Stimulated activated CD8-positive, alpha-beta memory T cell treated with anti-CD3 and anti-CD28 coated beads, Interleukin-7, amount 100 ng/mL, for 48 hours (primary cell): ENCODE results near the gene SETD1B.

ENCODE experiments used
- DNase-seq, 2 donors: peaks; one replicate each; pipeline ENCODE4 v3.0.0-alpha.2; 2020; ENCODE audit warnings: low read depth in 1 of 2; ENCODE audit errors: extremely low read depth in 1 of 2

Gene SETD1B

DNA sequence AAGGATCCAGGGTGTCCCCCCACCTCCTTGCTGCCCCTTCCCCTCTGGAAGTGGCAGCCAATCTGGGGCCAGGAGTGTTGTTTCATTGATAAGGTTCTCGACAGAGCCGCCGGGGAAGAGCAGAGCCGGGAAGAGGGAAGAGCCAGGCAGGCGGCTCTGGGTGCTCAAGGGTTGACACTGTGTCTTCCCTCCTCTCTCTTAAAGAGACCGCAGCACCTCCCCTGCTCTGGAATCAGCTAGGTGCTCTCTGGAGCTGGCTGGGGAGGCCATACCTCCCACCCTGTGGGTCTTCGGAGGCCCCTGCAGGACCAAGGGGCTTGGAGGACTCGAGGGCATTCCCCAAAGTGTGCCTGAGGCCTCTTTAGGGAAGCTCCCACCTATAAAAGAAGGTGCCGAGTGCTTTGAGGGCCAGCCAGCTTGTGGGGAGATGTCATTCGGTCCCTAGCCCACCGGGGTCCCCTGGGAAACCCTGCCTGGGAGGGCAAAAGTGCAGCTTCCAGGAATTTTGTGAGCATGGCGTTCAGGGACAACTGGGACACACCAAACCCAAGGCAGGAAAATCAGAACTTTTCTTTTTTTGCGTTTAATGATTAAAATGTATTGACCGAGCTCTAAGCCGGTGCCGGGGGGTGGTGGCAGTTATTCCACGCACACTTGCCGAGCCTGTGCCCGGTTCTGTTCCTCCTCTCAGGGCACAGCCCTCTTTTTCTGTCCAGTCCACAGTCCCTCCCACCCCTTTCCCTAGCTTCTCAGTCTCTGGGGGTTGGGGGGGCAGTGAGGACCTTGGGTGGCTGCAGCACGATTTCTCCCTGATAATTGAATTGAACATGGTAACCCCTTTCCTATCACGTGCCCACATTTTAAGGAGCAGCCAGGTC lies 3.0 kb downstream of the SETD1B start:
- DNase-seq: no peak

DNA sequence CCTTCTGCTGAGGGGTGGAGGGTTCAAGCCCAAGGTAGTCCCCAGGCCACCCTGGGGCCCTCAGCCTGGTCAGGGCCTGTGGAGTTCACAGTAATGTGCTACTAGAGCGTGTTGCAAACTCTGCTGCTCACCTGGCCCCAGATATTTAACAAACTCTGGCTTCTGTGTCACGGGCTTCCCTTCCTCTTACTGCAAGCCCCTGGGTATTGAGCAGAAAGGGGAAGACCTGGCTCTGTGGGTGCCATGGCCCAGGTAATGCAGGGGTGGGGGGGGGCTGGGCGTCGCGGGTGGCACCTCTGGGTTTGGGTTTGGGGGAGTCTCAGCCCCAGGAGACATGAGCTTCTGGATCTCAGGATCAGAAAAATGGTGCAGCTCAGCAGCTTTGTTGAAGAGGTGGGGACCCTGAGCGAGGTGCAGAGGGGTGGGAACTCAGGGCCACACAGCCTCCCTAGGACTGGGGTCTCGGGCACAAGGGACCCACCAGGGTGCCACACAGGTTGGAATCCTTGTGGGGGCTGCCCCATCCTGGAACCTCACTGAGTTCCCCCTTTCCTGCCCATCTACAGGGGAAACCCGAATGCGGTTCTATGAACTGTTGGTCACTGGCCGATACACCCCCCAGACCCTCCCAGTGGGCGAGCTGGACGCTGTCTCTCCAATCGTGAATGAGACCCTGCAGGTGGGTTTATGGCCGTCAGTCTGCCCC lies 4.0 kb downstream of the SETD1B start:
- no peak for DNase-seq

DNA sequence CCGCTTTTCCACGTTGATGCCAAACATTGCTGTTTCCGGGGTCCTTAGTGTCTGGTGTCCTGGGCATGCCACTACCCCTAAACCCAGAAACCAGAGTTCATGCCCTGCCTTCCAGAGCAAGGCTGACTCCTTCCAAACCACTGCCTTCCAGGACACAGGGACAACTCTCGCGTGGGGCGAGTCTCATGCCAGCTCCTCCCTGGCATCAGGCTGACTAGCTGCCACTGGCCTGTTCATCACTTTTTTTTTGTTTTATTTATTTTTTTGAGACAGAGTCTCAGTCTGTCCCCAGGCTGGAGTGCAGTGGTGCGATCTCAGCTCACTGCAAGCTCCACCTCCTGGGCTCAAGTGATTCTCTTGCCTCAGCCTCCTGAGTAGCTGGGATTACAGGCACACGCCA lies 4.8 kb downstream of the SETD1B start:
- no peak for DNase-seq

DNA sequence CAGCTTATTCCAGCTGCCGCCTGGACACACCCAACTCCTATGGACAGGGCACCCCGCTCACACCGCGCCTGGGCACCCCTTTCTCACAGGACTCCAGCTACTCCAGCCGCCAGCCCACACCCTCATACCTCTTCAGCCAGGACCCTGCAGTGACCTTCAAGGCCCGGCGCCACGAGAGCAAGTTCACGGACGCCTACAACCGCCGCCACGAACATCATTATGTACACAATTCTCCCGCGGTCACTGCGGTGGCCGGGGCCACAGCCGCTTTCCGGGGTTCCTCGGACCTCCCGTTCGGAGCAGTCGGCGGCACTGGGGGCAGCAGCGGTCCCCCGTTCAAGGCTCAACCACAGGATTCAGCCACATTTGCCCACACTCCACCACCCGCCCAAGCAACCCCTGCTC lies 5.9 kb downstream of the SETD1B start:
- no peak for DNase-seq

DNA sequence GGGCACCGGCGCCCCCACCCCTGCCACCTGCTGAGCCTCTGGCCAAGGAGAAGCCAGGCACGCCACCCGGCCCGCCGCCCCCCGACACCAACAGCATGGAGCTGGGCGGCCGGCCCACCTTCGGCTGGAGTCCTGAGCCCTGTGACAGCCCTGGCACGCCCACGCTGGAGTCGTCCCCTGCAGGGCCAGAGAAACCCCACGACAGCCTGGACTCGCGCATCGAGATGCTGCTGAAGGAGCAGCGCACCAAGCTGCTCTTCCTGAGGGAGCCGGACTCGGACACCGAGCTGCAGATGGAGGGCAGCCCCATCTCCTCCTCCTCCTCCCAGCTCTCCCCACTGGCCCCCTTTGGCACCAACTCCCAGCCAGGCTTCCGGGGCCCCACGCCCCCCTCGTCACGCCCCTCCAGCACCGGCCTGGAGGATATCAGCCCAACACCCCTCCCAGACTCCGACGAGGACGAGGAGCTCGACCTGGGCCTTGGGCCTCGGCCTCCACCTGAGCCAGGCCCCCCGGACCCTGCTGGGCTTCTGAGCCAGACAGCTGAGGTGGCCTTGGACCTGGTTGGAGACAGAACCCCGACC lies 6.5 kb downstream of the SETD1B start:
- no peak for DNase-seq

DNA sequence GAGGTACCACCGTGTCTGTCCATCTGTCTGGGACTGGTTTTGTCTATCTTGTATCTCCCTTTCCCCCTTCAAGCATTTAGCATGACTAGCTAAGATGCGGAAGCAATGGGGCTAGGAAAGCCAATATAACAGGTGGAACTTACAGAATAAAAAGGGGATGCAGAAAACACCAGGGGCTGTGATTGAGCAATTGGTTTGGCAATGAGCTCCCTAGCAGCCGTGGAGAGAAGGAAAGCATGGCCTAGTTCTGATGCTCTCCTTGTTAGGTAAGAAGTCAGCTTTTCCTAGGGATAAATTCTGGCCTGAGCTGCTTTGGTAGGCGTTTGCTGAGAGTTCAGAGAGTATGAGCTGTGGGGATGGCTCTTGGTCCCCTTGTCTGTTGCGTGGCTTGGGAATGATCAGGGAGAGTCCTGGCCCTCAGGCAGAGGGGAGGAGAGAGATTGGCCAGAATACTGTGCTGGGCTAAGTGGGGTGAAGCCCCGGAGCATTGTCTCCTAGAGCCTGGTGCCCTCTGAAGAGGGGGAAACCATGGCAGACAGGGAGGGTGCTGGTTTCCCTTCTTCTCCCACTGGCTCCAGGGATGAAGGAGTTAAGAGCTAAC lies 7.1 kb downstream of the SETD1B start:
- DNase-seq: no peak

DNA sequence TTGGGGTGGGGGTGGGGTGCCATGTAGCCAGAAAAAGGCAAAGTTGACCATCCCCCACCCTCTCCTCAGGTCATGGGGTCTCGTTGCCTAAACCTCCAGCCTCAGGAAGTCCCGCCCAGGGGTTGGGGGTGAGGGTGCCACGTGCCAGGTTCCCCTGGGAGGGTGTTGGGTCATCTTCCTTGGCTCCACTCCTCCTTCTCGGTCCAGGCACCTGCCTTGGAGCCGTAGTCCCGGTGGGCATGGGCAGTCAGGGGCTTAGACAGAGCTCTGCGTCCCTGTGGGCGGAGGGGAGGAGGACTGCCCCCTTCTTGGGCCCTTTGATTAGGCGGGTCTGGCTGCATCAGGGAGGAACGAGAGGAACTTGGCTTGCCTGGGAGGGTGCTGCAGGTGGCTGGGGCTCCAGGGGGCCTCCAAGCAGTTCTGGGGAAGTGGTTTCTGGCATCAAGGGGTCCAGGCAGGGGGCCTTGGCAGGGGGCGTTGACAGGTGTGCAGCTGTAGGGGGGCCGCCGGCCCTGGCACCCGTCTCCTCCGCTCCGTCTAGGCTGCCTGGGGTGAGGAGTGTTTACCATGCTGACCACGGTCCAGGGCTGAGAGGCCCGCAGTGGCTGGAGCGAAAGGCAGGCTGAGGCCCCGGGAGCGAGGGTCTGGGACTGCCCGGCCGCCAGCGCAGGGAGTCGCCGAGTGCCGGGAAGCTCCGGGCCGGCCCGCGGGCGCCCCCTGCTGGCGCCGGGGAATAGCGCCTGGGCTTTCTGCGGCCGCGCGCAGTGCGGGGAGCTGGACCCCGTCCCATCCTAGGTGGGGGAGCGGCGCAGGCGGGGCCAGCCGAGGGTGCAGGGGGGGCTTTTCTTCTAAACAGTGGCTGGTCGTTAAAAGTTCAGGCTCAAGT lies 7.9 kb downstream of the SETD1B start:
- DNase-seq: no peak

DNA sequence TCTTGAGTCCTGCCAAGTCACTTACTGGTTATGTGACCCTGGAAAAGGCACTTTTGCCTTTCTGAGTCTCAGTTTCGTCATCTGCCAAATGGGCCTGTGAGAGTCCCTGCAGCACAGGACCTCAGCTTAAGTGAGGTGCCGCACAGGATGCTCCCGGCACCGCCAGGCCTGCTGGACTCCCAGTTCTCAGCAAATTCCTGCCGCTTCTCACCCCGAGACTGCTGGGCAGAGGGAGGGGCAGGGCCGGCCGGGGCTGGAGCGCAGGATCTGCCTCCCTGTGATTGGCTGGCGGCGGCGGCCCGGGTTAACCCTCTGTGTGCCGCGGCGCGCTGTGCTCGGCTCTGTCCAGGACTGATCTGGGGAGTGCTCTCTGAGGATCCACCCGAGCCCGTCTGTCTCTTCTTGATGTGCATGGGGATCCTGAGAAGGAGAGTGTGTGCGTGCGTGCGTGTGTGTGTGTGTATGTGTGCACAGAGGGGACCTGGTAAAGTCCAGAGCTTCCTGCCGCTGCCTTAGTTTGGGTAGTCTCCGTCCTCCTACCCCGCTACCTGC lies 8.6 kb downstream of the SETD1B start:
- no peak for DNase-seq

DNA sequence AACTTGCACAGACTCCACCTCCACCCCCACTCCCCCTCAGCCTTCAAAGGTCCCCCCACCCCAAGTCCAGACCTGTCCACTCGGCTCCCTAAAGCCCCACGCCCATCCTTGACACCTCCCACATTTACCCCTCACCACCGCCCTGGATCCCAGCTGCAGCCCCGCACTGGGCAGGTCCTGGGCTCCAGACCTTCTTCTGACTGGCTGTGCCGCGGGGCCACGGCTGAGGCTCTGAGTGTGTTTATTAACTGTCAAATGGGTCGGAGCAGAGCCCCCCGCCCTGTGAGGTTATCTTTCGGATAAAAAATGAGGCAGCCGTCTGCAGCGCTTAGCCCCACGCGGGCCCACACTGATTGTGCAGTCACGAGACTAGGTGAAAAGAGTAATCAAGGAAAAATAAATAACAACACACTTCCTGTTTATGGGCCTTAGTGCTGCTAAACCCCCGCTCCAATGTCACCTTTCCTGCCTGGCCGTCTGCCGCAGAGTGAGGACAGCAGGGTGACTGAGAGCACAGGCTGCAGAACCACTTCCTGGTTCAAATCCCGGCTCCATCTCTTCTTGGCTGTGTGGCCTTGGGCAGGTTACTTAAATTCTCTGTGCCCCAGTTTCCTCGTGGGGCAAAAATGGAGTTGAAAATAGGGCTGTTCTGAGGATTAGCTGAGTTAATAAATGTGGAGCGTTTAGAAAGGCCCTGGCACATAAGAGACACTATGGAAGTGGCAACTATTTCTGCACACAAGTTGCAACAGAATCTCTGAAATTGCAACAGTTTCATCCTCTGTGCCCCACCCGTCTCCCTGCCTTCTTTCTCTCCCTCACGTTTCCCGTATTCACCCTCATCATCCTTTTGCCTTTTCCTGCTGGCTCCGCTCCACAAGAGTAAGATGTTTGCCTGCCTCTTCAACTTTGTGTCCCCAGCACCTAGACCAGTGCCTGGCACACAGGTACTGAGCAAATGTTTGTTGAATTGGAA lies 9.4 kb downstream of the SETD1B start:
- no peak for DNase-seq

DNA sequence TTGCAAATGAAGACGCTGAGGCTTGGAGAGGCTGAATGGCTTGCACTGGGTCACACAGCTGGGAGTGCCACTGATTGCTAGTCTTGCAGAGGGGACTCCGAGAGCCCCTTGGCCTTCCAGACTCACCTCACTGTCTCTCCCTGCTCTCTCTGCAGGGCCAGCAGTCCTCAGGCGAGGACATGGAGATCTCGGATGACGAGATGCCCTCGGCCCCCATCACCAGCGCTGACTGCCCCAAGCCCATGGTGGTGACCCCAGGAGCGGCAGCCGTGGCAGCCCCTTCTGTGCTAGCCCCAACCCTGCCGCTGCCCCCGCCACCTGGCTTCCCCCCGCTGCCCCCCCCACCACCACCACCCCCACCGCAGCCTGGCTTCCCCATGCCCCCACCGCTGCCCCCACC lies 10.1 kb downstream of the SETD1B start:
- no peak for DNase-seq

DNA sequence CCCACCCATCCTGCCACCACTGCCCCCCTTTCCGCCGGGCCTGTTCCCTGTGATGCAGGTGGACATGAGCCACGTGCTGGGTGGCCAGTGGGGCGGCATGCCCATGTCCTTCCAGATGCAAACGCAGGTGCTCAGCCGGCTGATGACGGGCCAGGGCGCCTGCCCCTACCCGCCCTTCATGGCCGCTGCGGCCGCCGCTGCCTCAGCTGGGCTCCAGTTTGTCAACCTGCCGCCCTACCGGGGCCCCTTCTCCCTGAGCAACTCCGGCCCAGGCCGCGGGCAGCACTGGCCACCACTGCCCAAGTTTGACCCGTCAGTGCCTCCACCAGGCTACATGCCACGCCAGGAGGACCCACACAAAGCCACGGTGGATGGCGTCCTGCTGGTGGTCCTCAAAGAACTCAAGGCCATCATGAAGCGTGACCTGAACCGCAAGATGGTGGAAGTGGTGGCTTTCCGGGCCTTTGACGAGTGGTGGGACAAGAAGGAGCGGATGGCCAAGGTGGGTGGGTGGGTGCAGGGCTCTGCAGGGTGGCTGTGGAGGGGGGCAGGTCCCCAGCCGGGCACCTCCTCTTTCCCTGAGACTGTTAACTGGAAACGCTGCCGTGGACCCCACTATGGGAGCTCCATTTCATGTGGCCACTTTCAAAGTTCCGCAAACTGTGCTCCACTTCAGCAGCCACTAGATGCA lies 10.8 kb downstream of the SETD1B start:
- no peak for DNase-seq

DNA sequence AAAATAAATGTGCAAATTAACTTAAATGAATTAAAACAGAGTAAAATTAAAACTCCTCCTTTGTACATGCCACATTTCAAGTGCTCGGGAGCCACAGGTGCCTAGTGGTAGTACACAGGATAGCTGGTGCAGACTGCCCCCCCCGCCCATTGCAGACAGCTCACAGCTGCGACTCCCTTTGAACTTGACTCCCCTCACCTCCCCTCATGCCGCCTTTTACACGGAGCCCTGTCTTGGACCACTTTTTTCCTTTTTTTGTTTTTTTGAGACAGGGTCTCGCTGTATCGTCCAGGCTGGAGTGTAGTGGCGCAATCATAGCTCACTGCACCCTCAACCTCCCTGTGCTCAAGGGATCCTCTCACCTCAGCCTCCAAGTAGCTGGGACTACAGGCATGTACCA lies 11.5 kb downstream of the SETD1B start:
- DNase-seq: no peak

DNA sequence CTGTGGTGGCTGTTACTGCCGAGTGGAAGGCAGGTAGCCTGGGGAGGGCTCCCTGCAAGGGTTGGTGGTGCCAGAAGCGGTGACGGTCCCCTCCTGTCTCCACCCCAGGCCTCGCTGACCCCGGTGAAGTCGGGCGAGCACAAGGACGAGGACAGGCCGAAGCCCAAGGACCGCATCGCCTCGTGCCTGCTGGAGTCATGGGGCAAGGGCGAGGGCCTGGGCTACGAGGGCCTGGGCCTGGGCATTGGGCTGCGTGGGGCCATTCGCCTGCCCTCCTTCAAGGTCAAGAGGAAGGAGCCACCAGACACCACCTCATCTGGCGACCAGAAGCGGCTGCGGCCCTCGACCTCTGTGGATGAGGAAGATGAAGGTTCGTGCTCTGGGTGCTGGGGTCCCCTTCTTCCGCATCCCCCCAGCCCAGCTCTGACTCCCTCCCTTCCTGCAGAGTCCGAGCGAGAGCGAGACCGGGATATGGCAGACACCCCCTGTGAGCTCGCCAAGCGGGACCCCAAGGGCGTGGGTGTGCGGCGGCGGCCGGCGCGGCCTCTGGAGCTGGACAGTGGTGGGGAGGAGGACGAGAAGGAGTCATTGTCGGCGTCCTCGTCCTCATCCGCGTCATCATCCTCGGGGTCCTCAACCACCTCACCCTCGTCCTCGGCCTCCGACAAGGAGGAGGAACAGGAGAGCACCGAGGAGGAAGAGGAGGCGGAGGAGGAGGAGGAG lies 13.3 kb downstream of the SETD1B start:
- DNase-seq: no peak

DNA sequence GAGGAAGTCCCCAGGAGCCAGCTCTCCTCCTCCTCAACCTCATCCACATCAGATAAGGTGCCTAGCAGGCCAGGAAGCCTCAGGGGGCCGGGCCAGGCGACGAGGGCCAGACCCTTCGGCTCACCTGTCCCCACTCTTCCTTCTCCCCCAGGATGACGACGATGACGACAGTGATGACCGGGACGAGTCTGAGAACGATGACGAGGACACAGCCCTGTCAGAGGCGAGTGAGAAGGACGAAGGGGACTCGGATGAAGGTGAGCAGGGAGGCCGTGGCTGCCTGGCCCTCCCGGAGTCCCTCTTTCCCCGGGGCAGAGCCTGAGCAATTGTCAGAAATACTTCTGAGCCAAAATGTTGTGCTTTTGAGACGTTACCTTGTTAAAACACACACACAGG lies 13.8 kb downstream of the SETD1B start:
- no peak for DNase-seq

DNA sequence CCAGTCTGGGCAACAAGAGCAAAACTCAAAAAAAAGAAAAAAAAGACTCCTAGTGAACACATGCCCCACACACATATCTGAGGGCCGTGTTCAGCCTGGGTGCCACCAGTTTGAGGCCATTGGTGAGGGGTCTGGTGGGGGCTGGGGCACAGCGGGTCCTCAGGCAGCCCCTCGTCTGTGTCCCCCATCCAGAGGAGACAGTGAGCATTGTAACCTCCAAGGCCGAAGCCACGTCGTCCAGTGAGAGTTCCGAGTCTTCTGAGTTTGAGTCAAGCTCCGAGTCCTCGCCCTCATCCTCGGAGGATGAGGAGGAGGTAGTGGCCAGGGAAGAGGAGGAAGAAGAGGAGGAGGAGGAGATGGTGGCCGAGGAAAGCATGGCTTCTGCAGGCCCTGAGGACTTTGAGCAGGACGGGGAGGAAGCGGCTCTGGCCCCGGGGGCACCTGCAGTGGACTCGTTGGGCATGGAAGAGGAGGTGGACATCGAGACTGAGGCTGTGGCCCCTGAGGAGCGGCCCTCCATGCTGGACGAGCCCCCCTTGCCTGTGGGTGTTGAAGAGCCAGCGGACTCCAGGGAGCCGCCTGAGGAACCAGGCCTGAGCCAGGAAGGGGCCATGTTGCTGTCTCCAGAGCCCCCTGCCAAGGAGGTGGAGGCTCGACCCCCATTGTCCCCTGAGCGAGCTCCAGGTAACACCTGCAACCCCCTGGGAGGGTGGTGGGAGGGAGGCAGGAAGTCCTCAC lies 15.6 kb downstream of the SETD1B start:
- DNase-seq: no peak

DNA sequence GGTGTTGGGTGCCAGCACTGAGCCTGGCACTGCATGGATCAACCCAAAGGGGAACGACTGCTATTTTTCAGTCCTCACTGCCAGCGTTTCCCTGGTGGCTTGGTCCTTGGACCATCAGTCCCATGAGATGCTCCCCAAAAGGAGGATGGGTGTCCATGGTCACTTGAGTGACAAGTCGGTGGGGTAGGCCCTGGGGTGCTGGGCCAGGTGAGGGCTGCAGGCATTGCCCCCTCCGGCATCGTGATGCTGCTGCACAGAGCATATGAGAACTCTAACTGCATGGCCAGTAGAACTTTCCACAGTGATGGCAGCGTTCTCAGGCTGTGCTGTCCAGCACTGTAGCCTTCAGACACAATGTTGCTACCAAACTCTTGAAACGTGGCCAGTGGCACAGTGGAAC lies 16.2 kb downstream of the SETD1B start:
- DNase-seq: no peak

DNA sequence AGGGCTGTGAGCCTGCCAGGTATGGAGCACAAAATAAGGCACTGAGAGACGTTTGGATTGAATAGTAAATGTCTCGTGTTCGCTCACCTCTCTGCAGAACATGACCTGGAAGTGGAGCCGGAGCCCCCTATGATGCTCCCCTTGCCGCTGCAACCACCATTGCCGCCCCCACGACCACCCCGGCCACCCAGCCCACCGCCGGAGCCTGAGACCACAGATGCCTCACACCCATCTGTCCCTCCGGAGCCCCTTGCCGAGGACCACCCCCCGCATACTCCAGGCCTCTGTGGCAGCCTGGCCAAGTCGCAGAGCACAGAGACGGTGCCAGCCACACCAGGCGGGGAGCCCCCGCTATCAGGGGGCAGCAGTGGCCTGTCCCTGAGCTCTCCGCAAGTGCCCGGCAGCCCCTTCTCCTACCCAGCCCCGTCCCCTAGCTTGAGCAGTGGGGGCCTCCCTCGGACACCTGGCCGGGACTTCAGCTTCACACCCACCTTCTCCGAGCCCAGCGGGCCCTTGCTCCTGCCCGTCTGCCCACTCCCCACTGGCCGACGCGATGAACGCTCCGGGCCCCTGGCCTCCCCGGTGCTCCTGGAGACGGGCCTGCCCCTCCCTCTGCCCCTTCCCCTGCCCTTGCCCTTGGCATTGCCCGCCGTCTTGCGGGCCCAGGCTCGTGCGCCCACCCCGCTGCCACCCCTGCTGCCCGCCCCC lies 18.7 kb downstream of the SETD1B start:
- DNase-seq: no peak
